H1 (cell line): Measurements from ENCODE around the gene CDH20. TPM values are rescaled to one million over a fixed set of nuclear protein-coding genes. Genes with fewer than 3 reads are reported as not detected.

Experiments used
- CHD1 ChIP-seq: IDR thresholded peaks from 2 replicates; pipeline ENCODE4 v1.6.1; 2012; ENCODE audit warnings: low read depth, low read length, improper control_type of control experiment
- JUND ChIP-seq: IDR thresholded peaks from 2 replicates; pipeline ENCODE4 v1.6.1; 2011; ENCODE audit warnings: mild to moderate bottlenecking, improper control_type of control experiment, low read length
- MAX ChIP-seq: IDR thresholded peaks from 2 replicates; pipeline ENCODE4 v1.6.1; 2012; ENCODE audit warnings: inconsistent platforms
- POLR2AphosphoS5 ChIP-seq: IDR thresholded peaks from 2 replicates; pipeline ENCODE4 v1.6.1; 2011; ENCODE audit warnings: low read depth, low read length
- RNF2 ChIP-seq: fragments of 200-900, 300-1000 bp; sonication (generic); IDR thresholded peaks from 2 replicates; pipeline ENCODE4 v1.7.1; 2016; ENCODE audit warnings: borderline replicate concordance, low read depth, mild to moderate bottlenecking, antibody characterized with exemption, low read length; ENCODE audit not compliant: poor library complexity, severe bottlenecking; ENCODE audit errors: missing control alignments
- SAP30 ChIP-seq: fragments of 300-600 bp; sonication (generic); IDR thresholded peaks from 2 replicates; pipeline ENCODE4 v1.7.1; 2012; ENCODE audit warnings: low read length, moderate library complexity, mild to moderate bottlenecking, inconsistent platforms; ENCODE audit not compliant: insufficient read depth, insufficient replicate concordance
- TAF1 ChIP-seq: IDR thresholded peaks from 2 replicates; pipeline ENCODE4 v1.6.1; 2011; ENCODE audit warnings: mild to moderate bottlenecking, low read depth, low read length
- ZNF274 ChIP-seq: IDR thresholded peaks from 2 replicates; pipeline ENCODE4 v1.7.0; 2012; ENCODE audit warnings: low read length, borderline replicate concordance; ENCODE audit errors: extremely low read depth
- polyA plus RNA-seq, 7 experiments: library from polyadenylated mRNA; depleted of rRNA in 3 of 7; stranded (reverse) in 5 of 7; unstranded in 2 of 7; fragments of >200 nt in 5 of 7; fragments of 200-250 nt in 2 of 7; gene quantifications; 1 replicate in 5 of 7; 2 replicates in 1 of 7; 4 replicates in 1 of 7; pipeline versions ENCODE4 v1.2.1 to v1.2.3, GENCODE V29; 2011 to 2013; ENCODE audit warnings: missing spikeins in 2 of 7, mixed read lengths in 2 of 7
- total RNA-seq: library from RNA; stranded (reverse); fragmentation: NEBNext Ultra II Directional; extraction: Animal tissue kit (Norgen Biotek cat#: 25700); gene quantifications from 2 replicates; pipeline ENCODE4 v1.2.1, GENCODE V29; 2021

The CDH20 gene
- total and polyA plus RNA-seq, 2 of the 8 experiments (the other 6 are each of a cell fraction or from before 2014, with no cell fraction given) = 0.07 to 0.12 TPM

GRCh38 chr18:61581578-61582201 is 248.5 kb downstream of the CDH20 start (continued):
- TF ChIP-seq CHD1 (no peak), MAX (peak; percentile 20; the same call in 1 of the 2 replicates), SAP30 (no peak), POLR2AphosphoS5 (no peak), ZNF274 (no peak), JUND (no peak), TAF1 (0 out of 2 replicates have a peak, but pooled peaks have one; percentile 39), RNF2 (no peak)
- TF ChIP-seq, all 59 proteins: peak for 8
